GM08714 (cell line): Measurements from ENCODE around the gene MEPCE.
"Not testable (repeated sequence)": the region's sequence is repeated elsewhere in the genome, so short reads cannot be mapped to it uniquely, and the experiment has no call there.

ENCODE experiments used
- H3K4me3 ChIP-seq: fragments of 200-500 bp; sonication (Bioruptor generic); 2 replicates; pipeline ENCODE4 v1.5.1; 2014; ENCODE audit warnings: mild to moderate bottlenecking, low read length, inconsistent platforms
- ZNF274 ChIP-seq: IDR thresholded peaks from 2 replicates; pipeline ENCODE4 v1.6.1; 2012; ENCODE audit warnings: mild to moderate bottlenecking, low read depth, low read length

The MEPCE gene

DNA sequence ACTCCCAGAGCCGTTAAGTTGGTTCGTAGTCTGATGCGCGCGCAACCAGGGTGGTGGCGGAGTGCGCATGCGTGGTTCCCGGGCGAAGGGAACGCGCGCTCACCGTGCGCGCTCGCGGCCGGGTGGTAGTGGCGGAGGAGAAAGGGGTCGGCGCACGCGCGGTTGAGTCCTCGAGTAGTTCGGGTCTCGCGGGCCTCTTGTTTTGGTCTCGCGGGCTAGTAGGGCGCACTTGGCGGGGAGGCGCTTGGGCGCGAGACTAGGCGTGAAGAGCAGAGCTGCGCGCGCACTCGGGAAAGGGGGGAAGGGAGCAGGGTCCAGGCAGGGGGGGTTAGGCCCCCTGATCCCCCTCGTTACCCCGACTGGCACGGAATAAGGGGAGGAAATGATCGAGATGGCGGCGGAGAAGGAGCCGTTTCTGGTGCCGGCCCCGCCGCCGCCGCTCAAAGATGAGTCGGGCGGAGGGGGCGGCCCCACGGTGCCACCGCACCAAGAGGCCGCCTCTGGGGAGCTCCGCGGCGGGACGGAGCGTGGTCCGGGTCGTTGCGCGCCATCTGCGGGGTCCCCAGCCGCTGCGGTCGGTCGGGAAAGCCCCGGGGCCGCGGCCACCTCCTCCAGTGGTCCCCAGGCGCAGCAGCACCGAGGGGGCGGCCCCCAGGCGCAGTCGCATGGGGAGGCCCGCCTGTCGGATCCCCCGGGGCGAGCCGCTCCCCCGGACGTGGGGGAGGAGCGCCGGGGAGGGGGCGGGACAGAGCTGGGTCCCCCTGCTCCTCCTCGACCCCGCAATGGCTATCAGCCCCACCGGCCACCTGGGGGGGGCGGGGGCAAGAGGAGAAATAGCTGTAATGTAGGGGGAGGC, at the start of gene MEPCE:
Gene MEPCE (plus strand): TSS at position 195 of the 856 bp plus-strand sequence. CDS start 188 bp downstream, at position 383.
- peak within 1 kb of the TSS; percentile 71 for H3K4me3 ChIP-seq

DNA sequence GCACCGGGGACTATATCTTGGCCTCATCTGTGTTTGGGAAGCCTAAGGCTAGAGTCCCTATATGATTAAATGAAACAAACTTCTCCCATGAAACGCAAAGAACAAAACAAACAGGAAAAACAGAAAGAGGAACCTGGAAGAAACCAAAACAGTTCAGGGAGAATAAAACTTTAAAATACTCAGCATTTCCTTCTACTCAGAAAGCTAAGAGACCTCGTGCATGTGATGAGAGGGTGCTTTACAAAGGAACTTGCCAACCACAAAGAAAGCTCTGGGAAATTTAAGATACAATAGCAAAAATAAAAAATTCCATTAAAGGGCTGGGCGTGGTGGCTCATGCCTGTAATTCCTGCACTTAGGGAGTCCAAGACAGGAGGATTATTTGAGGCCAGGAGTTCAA, 49.4 kb upstream of the MEPCE start:
- H3K4me3 ChIP-seq, result no peak overlapping the region
- TF ChIP-seq ZNF274, result no peak

More for the DNA sequence above, at the start of gene MEPCE:
- TF ChIP-seq ZNF274, result no peak

DNA sequence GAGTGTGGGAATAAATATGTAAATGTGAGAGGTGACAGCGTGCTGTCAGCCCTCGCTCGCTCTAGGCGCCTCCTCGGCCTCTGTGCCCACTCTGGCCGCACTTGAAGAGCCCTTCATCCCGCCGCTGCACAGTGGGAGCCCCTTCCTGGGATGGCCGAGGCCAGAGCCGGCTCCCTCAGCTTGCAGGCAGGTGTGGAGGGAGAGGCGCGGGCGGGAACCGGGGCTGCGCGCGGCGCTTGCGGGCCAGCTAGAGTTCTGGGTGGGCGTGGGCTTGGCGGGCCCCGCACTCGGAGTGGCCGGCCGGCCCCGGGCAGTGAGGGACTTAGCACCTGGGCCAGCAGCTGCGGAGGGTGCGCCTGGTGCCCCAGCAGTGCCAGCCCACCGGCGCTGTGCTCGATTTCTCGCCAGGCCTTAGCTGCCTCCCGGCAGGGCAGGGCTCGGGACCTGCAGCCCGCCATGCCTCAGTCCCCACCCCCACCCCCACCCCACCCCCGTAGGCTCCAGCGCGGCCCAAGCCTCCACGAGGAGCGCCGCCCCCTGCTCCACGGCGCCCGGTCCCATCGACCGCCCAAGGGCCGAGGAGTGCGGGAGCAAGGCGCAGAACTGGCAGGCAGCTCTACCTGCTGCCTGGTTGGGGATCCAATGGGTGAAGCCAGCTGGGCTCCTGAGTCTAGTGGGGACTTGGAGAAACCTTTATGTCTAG, 47.9 kb upstream of the MEPCE start:
- H3K4me3 ChIP-seq, result not testable (repeated sequence)

- not testable (repeated sequence) for H3K4me3 ChIP-seq
Measured at GRCh38 chr7:100382234-100382853, 47.3 kb upstream of the MEPCE start.

GRCh38 chr7:100384628-100385294, 44.9 kb upstream of the MEPCE start:
- H3K4me3 ChIP-seq, result no peak overlapping the region
- no peak for TF ChIP-seq ZNF274

GRCh38 chr7:100386940-100387339, 42.7 kb upstream of the MEPCE start:
- no peak for TF ChIP-seq ZNF274
- no peak overlapping the region for H3K4me3 ChIP-seq

- TF ChIP-seq ZNF274, result no peak
- H3K4me3 ChIP-seq, result no peak overlapping the region
Measured at GRCh38 chr7:100387695-100388094, 41.9 kb upstream of the MEPCE start.

DNA sequence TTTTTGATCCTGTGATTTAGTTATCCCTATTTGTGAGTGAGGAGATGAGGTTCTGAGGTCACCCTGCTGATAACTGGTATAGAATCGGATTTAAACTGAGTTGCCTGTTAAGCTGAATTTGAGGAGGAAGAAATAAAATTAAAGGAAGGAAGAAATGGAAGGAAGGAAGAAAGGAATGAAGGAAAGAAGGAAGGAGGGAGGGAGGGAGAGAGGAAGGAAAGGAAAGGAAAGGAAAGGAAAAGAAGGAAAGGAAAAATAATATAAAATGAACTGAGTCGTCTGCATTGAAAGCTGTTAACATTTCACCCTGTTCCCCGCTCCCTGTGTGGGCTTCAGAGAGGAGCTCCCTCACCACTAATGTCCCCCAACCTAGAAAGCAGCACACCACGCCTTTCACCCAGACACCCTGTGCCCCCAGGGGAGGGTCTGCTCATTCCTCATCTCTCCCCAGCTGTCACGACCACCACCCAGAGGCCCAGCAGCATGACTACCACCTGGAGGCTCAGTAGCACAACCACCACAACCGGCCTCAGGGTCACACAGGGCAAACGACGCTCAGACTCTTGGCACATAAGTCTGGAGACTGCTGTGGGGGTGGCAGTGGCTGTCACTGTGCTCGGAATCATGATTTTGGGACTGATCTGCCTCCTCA, 40.1 kb upstream of the MEPCE start:
- H3K4me3 ChIP-seq, result no peak overlapping the region
- no peak for TF ChIP-seq ZNF274

DNA sequence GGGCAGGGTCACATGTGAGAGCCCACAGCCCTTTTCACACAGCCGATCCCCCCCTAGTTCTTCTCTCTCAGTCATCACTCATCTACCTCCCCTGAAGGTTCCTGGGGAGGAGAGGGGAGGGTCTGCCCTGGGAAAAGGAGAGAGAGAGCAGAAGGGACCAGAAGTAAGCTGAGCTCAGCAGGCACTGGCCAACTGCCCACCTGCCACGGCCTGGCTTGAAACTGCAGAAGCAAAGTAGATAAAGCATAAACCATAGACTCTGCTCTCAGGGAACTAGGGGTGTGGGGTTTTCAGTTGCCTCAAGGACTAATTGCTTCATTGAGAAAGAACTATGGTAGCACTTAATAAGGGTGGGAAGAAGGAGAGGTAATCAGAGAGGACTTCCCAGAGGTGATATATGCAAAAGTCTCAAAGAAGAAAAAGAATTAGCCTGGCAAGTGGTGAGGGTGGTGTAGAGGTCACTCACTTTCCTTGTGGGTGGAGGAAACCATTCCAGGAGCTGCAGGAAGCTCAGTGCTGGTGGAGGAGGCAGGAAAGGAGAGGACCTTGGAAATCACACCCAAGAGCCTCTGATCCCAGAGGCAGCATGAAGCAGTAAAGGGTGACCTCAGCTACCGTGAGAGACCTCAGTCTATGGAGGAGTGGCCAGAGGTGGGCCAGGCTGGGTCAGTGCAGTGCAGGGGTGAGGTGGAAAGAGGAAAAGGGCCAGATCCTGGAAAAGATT, 39.2 kb upstream of the MEPCE start:
- H3K4me3 ChIP-seq, result no peak overlapping the region
- no peak for TF ChIP-seq ZNF274

DNA sequence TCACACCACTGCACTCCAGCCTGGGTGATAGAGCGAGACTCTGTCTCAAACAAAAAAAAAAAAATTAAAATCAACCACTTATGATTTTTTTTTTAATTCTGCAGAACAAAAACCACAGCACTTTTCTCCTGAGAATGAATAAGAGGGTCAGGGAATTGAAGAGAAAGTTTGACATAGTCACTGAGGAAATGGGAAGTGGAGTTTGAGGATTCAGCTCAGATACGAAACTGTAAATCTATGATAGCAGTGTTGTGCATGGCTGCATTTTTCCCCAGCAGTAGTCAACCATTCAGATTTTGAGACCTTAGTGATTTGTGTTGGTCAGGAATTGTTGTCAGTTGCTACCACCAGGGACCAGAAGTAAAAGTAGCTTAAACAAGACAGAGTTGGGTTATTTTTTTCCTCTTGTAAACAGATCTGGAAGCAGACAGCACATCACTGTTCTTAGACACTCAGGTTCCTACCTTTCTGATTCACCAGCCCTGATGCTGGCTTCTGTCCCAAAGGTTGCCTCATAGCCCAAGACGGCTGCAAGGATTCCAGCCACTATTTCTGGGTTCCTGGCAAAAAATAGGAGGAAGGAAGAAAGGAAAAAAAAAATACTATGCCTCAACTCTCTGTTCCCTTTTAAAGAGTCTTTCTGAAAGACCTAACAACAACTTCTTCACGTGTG, 36.3 kb upstream of the MEPCE start:
- no peak for TF ChIP-seq ZNF274
- no peak overlapping the region for H3K4me3 ChIP-seq

DNA sequence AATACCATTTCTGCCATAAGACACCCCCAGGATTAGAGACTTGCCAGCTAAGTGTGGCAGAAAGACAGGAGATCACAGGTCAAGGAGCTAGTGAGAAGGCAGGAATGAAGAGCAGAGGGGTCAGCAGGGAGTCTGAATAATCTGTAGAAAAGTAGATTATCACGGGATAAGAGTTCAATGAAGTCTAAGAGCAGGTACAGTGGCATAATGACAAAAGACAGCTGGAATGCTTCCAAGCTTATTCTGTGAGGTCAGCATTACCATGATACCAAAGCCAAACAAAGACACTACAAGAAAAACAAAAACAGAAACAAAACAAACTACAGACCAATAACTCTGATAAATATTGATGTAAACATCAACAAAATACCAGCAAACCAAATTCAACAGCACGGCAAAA, 35.6 kb upstream of the MEPCE start:
- H3K4me3 ChIP-seq, result no peak overlapping the region
- TF ChIP-seq ZNF274, result no peak

GRCh38 chr7:100396421-100396982, 33.1 kb upstream of the MEPCE start:
- H3K4me3 ChIP-seq, result peak overlapping the region; percentile 35; the same call in 1 of the 2 replicates
- no peak for TF ChIP-seq ZNF274
